GM21360 (cell line): ENCODE measurements around the gene FGD6.
"Not testable (repeated sequence)": the region's sequence is repeated elsewhere in the genome, so short reads cannot be mapped to it uniquely, and the experiment has no call there.

Experiments used
- ATAC-seq: cut with Tn5 transposase; IDR thresholded peaks from one replicate; pipeline ENCODE4 v1.9.1; 2021; ENCODE audit warnings: mild to moderate bottlenecking, moderate library complexity; ENCODE audit not compliant: unreplicated experiment

Gene FGD6

GRCh38 chr12:95130096-95130495 lies 87.2 kb downstream of the FGD6 start:
- no peak for ATAC-seq

- no peak for ATAC-seq
Measured at GRCh38 chr12:95129115-95129514, 88.2 kb downstream of the FGD6 start.

DNA sequence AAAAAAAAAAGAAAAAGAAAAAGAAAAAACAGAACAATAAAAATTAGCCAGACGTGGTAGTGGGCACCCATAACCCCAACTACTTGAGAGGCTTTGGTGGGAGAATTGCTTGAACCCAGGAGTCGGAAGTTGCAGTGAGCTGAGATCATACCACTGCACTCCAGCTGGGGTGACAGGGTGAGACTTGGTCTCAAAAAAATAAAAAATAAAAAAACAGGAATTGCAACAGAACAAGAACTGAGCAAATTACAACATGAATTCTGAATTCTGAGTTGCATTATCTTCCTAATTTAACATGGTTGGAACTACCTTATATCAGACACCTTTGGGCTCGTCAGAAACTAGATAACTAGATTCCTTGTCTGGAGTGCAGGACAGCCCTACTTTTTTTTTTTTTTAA lies 90.5 kb downstream of the FGD6 start:
- ATAC-seq = no peak

DNA sequence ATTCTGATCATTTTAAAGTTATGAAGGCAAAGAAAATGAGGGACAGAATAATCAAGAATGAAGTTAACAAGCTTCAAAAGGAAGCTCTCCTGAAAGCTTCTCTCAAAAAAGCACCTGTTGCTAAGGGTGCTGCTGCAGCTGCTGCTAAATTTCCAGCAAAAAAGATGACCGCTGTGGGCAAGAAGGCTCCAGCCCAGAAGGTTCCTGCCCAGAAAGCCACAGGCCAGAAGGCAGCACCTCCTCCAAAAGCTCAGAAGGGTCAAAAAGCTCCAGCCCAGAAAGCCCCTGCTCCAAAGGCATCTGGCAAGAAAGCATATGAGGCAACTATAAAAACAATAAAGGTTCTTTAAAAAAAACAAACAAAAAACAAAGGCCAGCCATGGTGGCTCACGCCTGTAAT lies 91.2 kb downstream of the FGD6 start:
- ATAC-seq = no peak

GRCh38 chr12:95124106-95124505 lies 93.2 kb downstream of the FGD6 start:
- no peak for ATAC-seq

- ATAC-seq = no peak
Measured at GRCh38 chr12:95118788-95119179, 98.5 kb downstream of the FGD6 start.

- ATAC-seq = no peak
Measured at GRCh38 chr12:95118138-95118787, 99.0 kb downstream of the FGD6 start.

DNA sequence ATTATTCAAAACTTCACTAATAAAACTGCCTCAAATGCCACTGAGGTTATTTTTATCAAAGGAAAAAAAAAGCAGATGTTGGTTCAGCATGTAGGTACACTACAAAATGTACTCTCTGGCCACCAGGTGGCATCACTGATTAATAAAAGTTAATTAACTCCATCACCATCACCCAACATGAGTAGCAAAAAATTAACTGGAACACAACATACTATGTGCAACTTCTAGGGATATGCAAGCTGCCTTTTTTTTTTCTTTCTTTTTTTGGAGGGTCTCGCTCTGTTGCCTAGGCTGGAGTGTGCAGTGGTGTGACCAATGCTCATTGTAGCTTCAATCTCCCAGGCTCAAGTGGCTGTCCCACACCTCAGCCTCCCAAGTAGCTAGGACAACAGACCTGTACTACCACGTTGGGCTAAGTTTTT lies 100.1 kb downstream of the FGD6 start:
- ATAC-seq = no peak

DNA sequence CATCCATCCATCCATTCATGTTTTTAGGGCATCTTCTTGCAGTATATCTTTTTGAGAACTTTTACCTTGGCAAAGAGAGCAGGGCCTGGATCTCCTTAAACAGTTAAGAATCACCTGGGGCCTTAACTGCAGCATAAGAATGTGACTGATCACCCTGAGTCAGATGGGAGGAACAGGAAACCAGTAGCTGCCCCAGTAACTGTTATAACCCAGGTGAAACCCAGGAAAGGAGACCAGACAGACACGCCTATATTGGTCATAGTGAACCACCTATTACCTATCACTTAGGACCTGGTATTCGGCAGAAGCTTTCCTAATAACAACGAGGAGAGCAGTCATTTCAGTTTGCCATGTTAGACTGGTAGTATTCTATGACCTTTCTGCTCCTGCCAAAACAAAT lies 100.5 kb downstream of the FGD6 start:
- ATAC-seq = no peak

- no peak for ATAC-seq
Measured at GRCh38 chr12:95116341-95116740, 100.9 kb downstream of the FGD6 start.

- no peak for ATAC-seq
Measured at GRCh38 chr12:95115641-95116040, 101.6 kb downstream of the FGD6 start.

DNA sequence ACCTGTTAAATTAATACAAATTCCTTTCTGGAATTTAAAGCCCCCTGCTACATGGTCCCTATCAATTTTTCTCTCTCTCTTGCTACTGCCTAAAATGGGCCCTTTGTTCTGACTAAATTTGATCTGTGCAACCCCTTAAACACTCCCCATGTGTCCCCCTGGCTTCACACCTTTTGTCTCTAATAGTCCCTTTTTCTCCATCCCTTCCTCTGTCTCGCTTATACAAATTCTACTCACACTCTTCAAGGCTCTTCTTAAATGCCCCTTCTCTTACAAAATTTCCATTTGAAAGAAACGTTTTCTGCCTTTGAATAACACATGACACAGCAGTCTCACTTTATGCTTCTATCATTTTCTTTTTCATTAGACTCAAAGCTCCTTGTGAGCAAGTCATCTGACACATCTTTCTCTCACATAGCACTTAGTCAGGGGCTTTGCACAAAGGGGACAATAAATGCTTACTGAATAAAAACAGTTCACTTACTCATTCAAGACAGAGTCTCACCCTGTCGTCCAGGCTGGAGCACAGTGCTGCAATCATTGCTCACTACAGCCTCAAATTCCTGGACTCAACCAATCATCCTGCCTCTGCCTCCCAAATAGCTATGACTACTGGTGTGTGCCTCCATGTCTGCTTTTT lies 102.4 kb downstream of the FGD6 start:
- no peak for ATAC-seq

GRCh38 chr12:95107362-95107761 lies 109.9 kb downstream of the FGD6 start:
- ATAC-seq = no peak

DNA sequence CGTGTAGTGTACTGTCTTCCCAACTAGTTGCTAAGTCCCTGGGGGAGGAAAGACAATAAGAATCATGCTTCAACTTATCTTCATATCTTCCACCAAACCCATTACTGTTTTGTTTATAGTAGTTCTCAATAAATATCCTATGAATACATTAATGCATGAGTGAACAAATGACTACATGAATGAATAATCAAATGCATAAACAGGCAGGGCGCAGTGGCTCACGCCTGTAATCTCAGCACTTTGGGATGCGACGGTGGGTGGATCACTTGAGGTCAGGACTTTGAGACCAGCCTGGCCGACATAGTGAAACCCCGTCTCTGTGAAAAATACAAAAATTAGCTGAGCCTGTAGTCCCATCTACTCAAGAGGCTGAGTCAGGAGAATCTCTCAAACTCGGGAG lies 111.7 kb downstream of the FGD6 start:
- no peak for ATAC-seq

DNA sequence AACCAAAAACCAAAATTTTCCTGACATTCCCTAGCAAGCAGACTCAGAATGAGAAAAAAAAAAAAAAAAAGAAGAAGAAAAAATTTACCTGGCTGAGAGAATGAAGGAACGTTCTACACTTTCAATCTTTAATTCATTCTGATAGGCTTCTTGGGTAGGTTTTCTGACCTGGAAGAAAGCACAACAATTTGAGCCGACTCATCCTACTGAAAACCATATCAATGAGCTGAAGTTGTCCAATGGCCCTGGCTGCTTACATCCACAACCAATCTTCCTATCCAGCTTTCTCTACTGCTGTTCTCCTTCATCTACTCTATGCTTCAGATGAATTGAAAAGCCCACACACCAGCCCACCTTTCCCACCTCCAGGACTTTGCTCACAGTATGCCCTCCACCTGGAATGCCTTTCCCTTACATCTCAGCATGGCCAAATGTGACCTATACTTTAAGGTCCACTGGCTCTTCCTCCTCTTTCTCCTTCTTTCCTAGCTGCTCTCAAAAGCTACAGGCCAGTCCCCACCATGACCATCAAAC lies 112.3 kb downstream of the FGD6 start:
- no peak for ATAC-seq

- peak; percentile 97 for ATAC-seq
Measured at GRCh38 chr12:95102916-95103671, 114.2 kb downstream of the FGD6 start.

- ATAC-seq = not testable (repeated sequence)
Measured at GRCh38 chr12:95101957-95102356, 115.3 kb downstream of the FGD6 start.

- ATAC-seq = no peak
Measured at GRCh38 chr12:95100264-95101190, 116.7 kb downstream of the FGD6 start.

- ATAC-seq = no peak
Measured at GRCh38 chr12:95099270-95099790, 117.9 kb downstream of the FGD6 start.

GRCh38 chr12:95096852-95097251 lies 120.4 kb downstream of the FGD6 start:
- ATAC-seq = no peak

- no peak for ATAC-seq
Measured at GRCh38 chr12:95096378-95096777, 120.9 kb downstream of the FGD6 start.
